H1 (cell line): ENCODE measurements around the gene KMT2E. TPM values are rescaled to one million over a fixed set of nuclear protein-coding genes. Genes with fewer than 3 reads are reported as not detected.
A peak's percentile ranks its signal among the peaks of the same experiment; 100 is the strongest.

ENCODE experiments used
- CTCF ChIA-PET: fragments of 300-600 bp; sonication (Branson Sonifier 250); formaldehyde crosslinking; loops from one replicate; lab custom pipeline; 2021; ENCODE audit not compliant: partially characterized antibody; lab: Charles Lee
- POLR2A ChIA-PET: fragments of 300-600 bp; sonication (Branson Sonifier 250); formaldehyde crosslinking; loops from one replicate; lab custom pipeline; 2021; ENCODE audit warnings: inconsistent platforms; ENCODE audit not compliant: partially characterized antibody; lab: Charles Lee
- DNase-seq, 2 experiments: peaks; one replicate each; pipeline versions ENCODE4 v3.0.0 to v3.0.0-alpha.2; 2010 to 2022; ENCODE audit warnings: low spot score in 2 of 2, low read depth in 1 of 2, mixed read lengths in 1 of 2
- FAIRE-seq: peaks from 2 replicates; lab custom pipeline; 2011; peaks lifted over from hg19 to GRCh38; lab: Jason Lieb, UNC
- H2AFZ ChIP-seq: 2 replicates; pipeline ENCODE4 v1.8.1; 2012; ENCODE audit warnings: low read length, inconsistent platforms
- H2AK5ac ChIP-seq: 2 replicates; pipeline ENCODE4 v1.6.1; 2013; ENCODE audit warnings: low read depth, low read length
- H2BK120ac ChIP-seq: replicated peaks from 2 replicates; pipeline ENCODE3; 2013; ENCODE audit warnings: low read depth, low read length, inconsistent platforms
- H2BK12ac ChIP-seq: 2 replicates; pipeline ENCODE4 v1.6.1; 2013; ENCODE audit warnings: low read depth, low read length
- H2BK15ac ChIP-seq: 2 replicates; pipeline ENCODE4 v1.6.1; 2013; ENCODE audit warnings: low read length
- H2BK20ac ChIP-seq: 2 replicates; pipeline ENCODE4 v1.6.1; 2013; ENCODE audit warnings: low read length
- H2BK5ac ChIP-seq: 2 replicates; pipeline ENCODE4 v1.6.1; 2013; ENCODE audit warnings: low read depth, low read length
- H3K14ac ChIP-seq: 2 replicates; pipeline ENCODE4 v1.6.1; 2013; ENCODE audit warnings: inconsistent platforms; ENCODE audit not compliant: insufficient read length
- H3K18ac ChIP-seq: 2 replicates; pipeline ENCODE4 v1.6.1; 2013; ENCODE audit warnings: low read length; ENCODE audit errors: extremely low read depth
- H3K23ac ChIP-seq: 2 replicates; pipeline ENCODE4 v1.6.1; 2013; ENCODE audit warnings: inconsistent platforms; ENCODE audit not compliant: insufficient read length
- H3K23me2 ChIP-seq: 2 replicates; pipeline ENCODE4 v1.6.1; 2013; ENCODE audit warnings: low read depth, low read length
- H3K27ac ChIP-seq: 2 replicates; pipeline ENCODE4 v1.6.1; 2011; ENCODE audit warnings: low read depth, low read length, inconsistent platforms
- H3K27me3 ChIP-seq, 4 experiments: replicated peaks in 1 of 4; 1 replicate in 1 of 4; 2 replicates in 3 of 4; pipeline versions ENCODE4 v1.6.1 to v1.8.1; 2011 to 2013; ENCODE audit warnings: low read length in 3 of 4, mild to moderate bottlenecking in 3 of 4, inconsistent platforms in 2 of 4, mixed read lengths in 2 of 4, moderate library complexity in 1 of 4; ENCODE audit not compliant: control insufficient read depth in 3 of 4, insufficient read depth in 3 of 4; ENCODE audit errors: extremely low read depth in 1 of 4
- H3K36me3 ChIP-seq, 4 experiments: 2 replicates each; pipeline versions ENCODE4 v1.6.1 to v1.8.1; 2011 to 2013; ENCODE audit warnings: mild to moderate bottlenecking in 4 of 4, low read length in 3 of 4, moderate library complexity in 2 of 4, control low read depth in 1 of 4, inconsistent platforms in 1 of 4; ENCODE audit not compliant: insufficient read depth in 4 of 4, control insufficient read depth in 2 of 4
- H3K4ac ChIP-seq: replicated peaks from 2 replicates; pipeline ENCODE3; 2013; ENCODE audit warnings: low read length, low read depth, mixed read lengths, inconsistent platforms; ENCODE audit not compliant: insufficient read length
- H3K4me1 ChIP-seq, 4 experiments: replicated peaks in 1 of 4; 1 replicate in 1 of 4; 2 replicates in 3 of 4; pipeline versions ENCODE4 v1.6.1 to v1.8.1; 2011 to 2013; ENCODE audit warnings: low read length in 3 of 4, inconsistent platforms in 2 of 4, mixed read lengths in 1 of 4; ENCODE audit not compliant: insufficient read depth in 4 of 4, control insufficient read depth in 3 of 4
- H3K4me2 ChIP-seq, 2 experiments: 2 replicates each; pipeline versions ENCODE4 v1.6.1 to v1.8.1; 2011 to 2013; ENCODE audit warnings: low read depth in 2 of 2, low read length in 2 of 2, control low read depth in 1 of 2, inconsistent platforms in 1 of 2, mild to moderate bottlenecking in 1 of 2; ENCODE audit not compliant: insufficient read depth in 1 of 2
- H3K4me3 ChIP-seq, 4 experiments: fragments of 200-600, 300-600 bp in 1 of 4; sonication (generic), shearing (Covaris generic), sonication (Bioruptor Twin) in 1 of 4; 2 replicates each; pipeline versions ENCODE4 v1.5.1 to v1.8.1; 2011 to 2016; ENCODE audit warnings: low read length in 4 of 4, low read depth in 3 of 4, control low read depth in 2 of 4, inconsistent platforms in 2 of 4, mild to moderate bottlenecking in 2 of 4, mixed read lengths in 1 of 4, moderate library complexity in 1 of 4; ENCODE audit not compliant: insufficient read depth in 2 of 4; ENCODE audit errors: extremely low read depth in 1 of 4
- H3K56ac ChIP-seq: replicated peaks from 2 replicates; pipeline ENCODE3; 2013; ENCODE audit warnings: low read depth, mild to moderate bottlenecking, mixed read lengths, low read length, inconsistent platforms; ENCODE audit not compliant: insufficient read length
- H3K79me1 ChIP-seq: 2 replicates; pipeline ENCODE4 v1.6.1; 2013; ENCODE audit warnings: low read depth, low read length, control low read depth
- H3K79me2 ChIP-seq, 2 experiments: 2 replicates each; pipeline versions ENCODE4 v1.6.1 to v1.8.1; 2012 to 2013; ENCODE audit warnings: low read length in 2 of 2, mild to moderate bottlenecking in 2 of 2, inconsistent platforms in 1 of 2; ENCODE audit not compliant: insufficient read depth in 2 of 2, control insufficient read depth in 1 of 2
- H3K9ac ChIP-seq, 4 experiments: replicated peaks in 1 of 4; 1 replicate in 1 of 4; 2 replicates in 3 of 4; pipeline versions ENCODE4 v1.6.1 to v1.8.1; 2011 to 2013; ENCODE audit warnings: low read depth in 3 of 4, low read length in 3 of 4, control low read depth in 2 of 4, mild to moderate bottlenecking in 2 of 4, moderate library complexity in 2 of 4, inconsistent platforms in 1 of 4; ENCODE audit errors: extremely low read depth in 1 of 4
- H3K9me3 ChIP-seq, 2 experiments: 2 replicates each; pipeline versions ENCODE4 v1.6.1 to v1.8.1; 2012 to 2013; ENCODE audit warnings: mild to moderate bottlenecking in 2 of 2, moderate library complexity in 2 of 2, control low read depth in 1 of 2, inconsistent platforms in 1 of 2, low read depth in 1 of 2, low read length in 1 of 2, mixed read lengths in 1 of 2; ENCODE audit not compliant: insufficient read depth in 2 of 2
- H4K20me1 ChIP-seq, 2 experiments: replicated peaks in 1 of 2; 2 replicates each; pipeline versions ENCODE3 to v1.8.1; 2011 to 2013; ENCODE audit warnings: inconsistent platforms in 2 of 2, low read length in 2 of 2, mild to moderate bottlenecking in 1 of 2; ENCODE audit not compliant: insufficient read depth in 2 of 2, control insufficient read depth in 1 of 2
- H4K5ac ChIP-seq: 2 replicates; pipeline ENCODE4 v1.6.1; 2013; ENCODE audit warnings: low read length, low read depth, mixed read lengths, inconsistent platforms; ENCODE audit not compliant: insufficient read length
- H4K8ac ChIP-seq: 2 replicates; pipeline ENCODE4 v1.8.0; 2013; ENCODE audit warnings: mild to moderate bottlenecking, moderate library complexity, low read length, inconsistent platforms; ENCODE audit not compliant: insufficient read depth; ENCODE audit errors: extremely low read depth
- H4K91ac ChIP-seq: replicated peaks from 2 replicates; pipeline ENCODE3; 2013; ENCODE audit warnings: low read length, mixed read lengths, inconsistent platforms; ENCODE audit not compliant: insufficient read length
- BACH1 ChIP-seq: IDR thresholded peaks from 2 replicates; pipeline ENCODE4 v1.6.1; 2012; ENCODE audit warnings: low read length, improper control_type of control experiment
- CBX8 ChIP-seq: fragments of 300-800, 300-1000 bp; sonication (generic); IDR thresholded peaks from 2 replicates; pipeline ENCODE4 v1.7.1; 2016; ENCODE audit warnings: low read depth, low read length, borderline replicate concordance
- whole genome bisulfite sequencing, 2 experiments: shearing (Covaris generic) in 1 of 2; methylation state at CpG; one replicate each; pipeline versions ENCODE4 v1.1.6 to v1.1.7; 2013 to 2015; ENCODE audit warnings: low lambda C conversion rate in 2 of 2, mixed read lengths in 2 of 2, inconsistent platforms in 1 of 2, low coverage in 1 of 2, missing lambda C conversion rate in 1 of 2; ENCODE audit not compliant: insufficient replicate concordance in 2 of 2, insufficient coverage in 1 of 2, insufficient read length in 1 of 2; ENCODE audit errors: extremely low coverage in 1 of 2, missing lambda C conversion rate in 1 of 2; 5-methylcytosine and 5-hydroxymethylcytosine counted together
- polyA plus RNA-seq, 7 experiments: library from polyadenylated mRNA; depleted of rRNA in 3 of 7; stranded (reverse) in 5 of 7; unstranded in 2 of 7; fragments of >200 nt in 5 of 7; fragments of 200-250 nt in 2 of 7; gene quantifications; 1 replicate in 5 of 7; 2 replicates in 1 of 7; 4 replicates in 1 of 7; pipeline versions ENCODE4 v1.2.1 to v1.2.3, GENCODE V29; 2011 to 2013; ENCODE audit warnings: missing spikeins in 2 of 7, mixed read lengths in 2 of 7
- total RNA-seq: library from RNA; stranded (reverse); fragmentation: NEBNext Ultra II Directional; extraction: Animal tissue kit (Norgen Biotek cat#: 25700); gene quantifications from 2 replicates; pipeline ENCODE4 v1.2.1, GENCODE V29; 2021

Gene KMT2E
- total and polyA plus RNA-seq, 2 of the 8 experiments (the other 6 are each of a cell fraction or from before 2014, with no cell fraction given), result 10.9 to 45.0 TPM

DNA sequence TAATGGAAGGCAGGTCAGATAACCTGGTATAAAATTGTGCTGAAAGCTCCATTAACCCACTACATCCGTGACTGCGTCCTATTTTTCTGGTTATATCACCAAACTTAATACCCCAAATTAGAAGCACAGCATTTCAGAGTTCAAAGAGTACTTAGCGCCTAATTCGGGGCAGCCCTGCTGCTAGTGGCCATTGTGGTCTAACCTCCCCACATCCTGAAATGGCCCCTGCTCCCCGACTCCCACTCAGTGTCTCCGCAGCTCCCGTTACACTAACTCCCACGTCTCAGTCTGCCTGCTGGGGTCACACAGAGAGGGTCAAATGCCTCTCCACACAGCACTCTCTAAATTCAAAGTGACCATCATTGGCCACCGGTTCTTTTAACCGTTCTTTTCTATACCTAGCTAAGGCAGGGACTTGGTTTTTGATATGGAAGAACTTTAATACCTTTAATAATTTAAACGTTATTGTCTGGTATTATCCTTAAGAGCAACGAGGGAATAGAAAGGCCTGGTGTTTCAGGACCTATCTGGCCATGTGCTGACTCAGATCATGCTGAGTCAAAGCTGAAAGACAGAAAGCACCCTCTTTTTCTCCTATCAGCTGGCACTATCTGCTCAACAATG, 117.1 kb downstream of the KMT2E start:
- H2BK20ac ChIP-seq, result no peak overlapping the region
- WGBS, 2 experiments, result 91% methylated on average over 12 of the region's 12 CpGs; no CpG with 5 or more reads in 1 of the 2 experiments
- ChIA-PET CTCF (interaction anchor here (0.6 to 1.6 kb wide), 3 partner anchors 10 to 729 kb away, joined by 3 to 5 read pairs (median 4); no protein-coding TSS in a partner anchor), POLR2A (no interaction called here)
- no peaks in the 10 kb centered on the region for H3K9me3 ChIP-seq
- no peak overlapping the region for H4K91ac ChIP-seq
- H2AFZ ChIP-seq, result no peak overlapping the region
- no peak overlapping the region for H3K4me2 ChIP-seq
- H4K20me1 ChIP-seq, result peaks cover 0 to 1% of the 10 kb centered on the region in 2 experiments
- H3K23ac ChIP-seq, result no peak overlapping the region
- no peak overlapping the region for H2AK5ac ChIP-seq
- H3K4me3 ChIP-seq, result no peak overlapping the region
- no peak overlapping the region for H3K9ac ChIP-seq
- DNase-seq (no peak), FAIRE-seq (no peak)
- no peak overlapping the region for H3K18ac ChIP-seq
- H3K27ac ChIP-seq, result no peak overlapping the region
- H3K56ac ChIP-seq, result no peak overlapping the region
- no peak overlapping the region for H4K8ac ChIP-seq
- no peaks in the 10 kb centered on the region; the same call in 1 of the 2 replicates for H3K79me1 ChIP-seq
- no peaks in the 10 kb centered on the region for H3K23me2 ChIP-seq
- H2BK5ac ChIP-seq, result no peak overlapping the region
- no peak overlapping the region for H2BK15ac ChIP-seq
- H3K4me1 ChIP-seq, result no peaks in the 10 kb centered on the region
- no peak overlapping the region for H3K14ac ChIP-seq
- H3K36me3 ChIP-seq, result no peaks in the 10 kb centered on the region; a peak in 2 of 8 replicates
- TF ChIP-seq CBX8 (no peak), BACH1 (0 out of 2 replicates have a peak, but pooled peaks have one; percentile 34)
- TF ChIP-seq, all 59 proteins: peak for 1
- no peak overlapping the region for H2BK120ac ChIP-seq
- no peak overlapping the region for H2BK12ac ChIP-seq
- H3K27me3 ChIP-seq, result no peaks in the 10 kb centered on the region
- H4K5ac ChIP-seq, result no peak overlapping the region
- no peak overlapping the region for H3K4ac ChIP-seq
- H3K79me2 ChIP-seq, result no peaks in the 10 kb centered on the region
